SU-DHL-6 (cell line): ENCODE data around the gene PGAM2.
"Not testable (repeated sequence)": the region's sequence is repeated elsewhere in the genome, so short reads cannot be mapped to it uniquely, and the experiment has no call there.

ENCODE experiments used
- H2AFZ ChIP-seq: fragments of 200-600 bp; sonication (generic); 2 replicates; pipeline ENCODE4 v1.6.1; 2014; ENCODE audit warnings: low read depth, mild to moderate bottlenecking, moderate library complexity, mixed read lengths, antibody characterized with exemption, low read length; ENCODE audit not compliant: severe bottlenecking
- H3F3A ChIP-seq: fragments of 200-600 bp; shearing (Covaris generic); 2 replicates; pipeline ENCODE4 v1.6.0; 2016; ENCODE audit warnings: antibody characterized with exemption, mild to moderate bottlenecking; ENCODE audit not compliant: insufficient read depth
- H3K27ac ChIP-seq: fragments of 200-600 bp; sonication (generic); 2 replicates; pipeline ENCODE4 v1.5.1; 2016; ENCODE audit warnings: low read depth, mild to moderate bottlenecking, low read length, moderate library complexity, mixed read lengths
- H3K27me3 ChIP-seq: fragments of 200-600 bp; sonication (generic), shearing (Covaris generic); 2 replicates; pipeline ENCODE4 v1.6.0; 2014; ENCODE audit warnings: mild to moderate bottlenecking, low read length
- H3K36me3 ChIP-seq: fragments of 200-600 bp; sonication (generic); 2 replicates; pipeline ENCODE4 v1.6.1; 2014; ENCODE audit warnings: mild to moderate bottlenecking, low read length, mixed read lengths
- H3K4me2 ChIP-seq: fragments of 300-600, 200-600 bp; shearing (Covaris generic), sonication (generic); 2 replicates; pipeline ENCODE4 v1.6.0; 2014; ENCODE audit warnings: low read length, low read depth, mild to moderate bottlenecking; ENCODE audit not compliant: poor library complexity, severe bottlenecking
- H3K4me3 ChIP-seq: fragments of 200-600 bp; sonication (generic); 2 replicates; pipeline ENCODE4 v1.5.1; 2014; ENCODE audit warnings: antibody characterized with exemption, low read length, mild to moderate bottlenecking, mixed read lengths; ENCODE audit not compliant: insufficient read depth, poor library complexity, severe bottlenecking
- H3K79me2 ChIP-seq: fragments of 200-600 bp; sonication (generic); 2 replicates; pipeline ENCODE4 v1.6.1; 2014; ENCODE audit warnings: mild to moderate bottlenecking, low read length, moderate library complexity; ENCODE audit not compliant: insufficient read depth
- H3K9ac ChIP-seq: fragments of 200-600 bp; sonication (generic); 2 replicates; pipeline ENCODE4 v1.7.0; 2014; ENCODE audit warnings: mild to moderate bottlenecking, low read length
- H3K9me2 ChIP-seq: fragments of 200-600 bp; sonication (generic); replicated peaks from 2 replicates; pipeline ENCODE4 v1.6.1; 2014; ENCODE audit warnings: low read length; ENCODE audit not compliant: insufficient read depth
- H3K9me3 ChIP-seq: fragments of 200-600 bp; sonication (generic); 2 replicates; pipeline ENCODE4 v1.6.1; 2014; ENCODE audit warnings: low read length, mixed read lengths; ENCODE audit not compliant: insufficient read depth
- H4K20me1 ChIP-seq: fragments of 200-600 bp; sonication (generic); 2 replicates; pipeline ENCODE4 v1.6.1; 2014; ENCODE audit warnings: low read depth, mild to moderate bottlenecking, antibody characterized with exemption, low read length, moderate library complexity, mixed read lengths
- TF ChIP-seq, protein P1 (sequence below): fragments of 200-600 bp; sonication (generic); IDR thresholded peaks from one replicate; pipeline ENCODE4 v1.5.1; 2017; ENCODE audit warnings: antibody characterized with exemption, mild to moderate bottlenecking, low read length, moderate library complexity; ENCODE audit not compliant: insufficient read depth, poor library complexity, severe bottlenecking

Gene PGAM2

DNA sequence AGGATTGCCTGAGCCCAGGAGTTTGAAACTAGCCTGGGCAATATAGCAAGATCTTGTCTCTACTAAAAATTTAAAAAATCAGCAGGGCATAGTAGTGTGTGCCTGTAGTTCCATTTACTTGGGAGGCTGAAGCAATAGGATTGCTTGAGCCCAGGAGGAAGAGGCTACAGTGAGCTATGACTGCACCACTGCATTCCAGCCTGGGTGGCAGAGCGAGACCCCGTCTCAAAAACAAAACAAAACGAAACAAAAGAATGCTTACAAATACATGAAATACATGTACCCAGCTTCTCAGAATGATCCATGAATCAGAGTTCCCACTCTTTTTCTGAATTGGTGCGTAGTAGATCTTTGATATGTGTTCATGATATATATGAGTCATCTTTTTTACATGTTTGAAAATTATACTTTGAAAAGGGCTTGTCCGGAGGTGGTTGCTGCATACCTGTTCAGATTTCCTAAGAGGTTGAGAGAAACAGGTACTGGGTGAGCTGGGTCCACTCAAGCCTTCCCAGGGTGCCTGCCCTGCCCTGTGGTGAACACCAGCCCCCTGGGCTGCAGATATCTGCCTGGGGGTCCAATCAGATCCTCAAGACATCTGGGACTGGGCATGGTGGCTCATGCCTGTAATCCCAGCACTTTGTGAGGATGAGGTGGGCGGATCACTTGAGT lies 42.4 kb downstream of the PGAM2 start:
- H3K79me2 ChIP-seq, H3K9ac ChIP-seq: not testable (repeated sequence)

DNA sequence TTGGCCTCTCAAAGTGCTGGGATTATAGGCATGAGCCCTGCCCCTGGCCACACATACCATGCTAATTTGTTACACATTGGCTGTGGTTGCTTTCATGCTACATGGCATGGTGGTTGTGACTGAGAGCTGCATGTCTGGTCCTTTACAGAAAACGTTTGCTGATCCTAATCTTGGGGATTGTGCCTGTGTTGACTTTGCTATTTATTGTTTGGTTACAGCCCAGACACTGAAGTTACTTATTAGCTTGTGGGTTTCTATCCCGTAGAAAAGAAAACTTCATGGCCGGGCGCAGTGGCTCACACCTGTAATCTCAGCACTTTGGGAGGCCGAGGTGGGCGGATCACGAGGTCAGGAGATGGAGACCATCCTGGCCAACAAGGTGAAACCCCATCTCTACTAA lies 43.3 kb downstream of the PGAM2 start:
- H4K20me1 ChIP-seq, H3K36me3 ChIP-seq, H3K4me2 ChIP-seq: not testable (repeated sequence)

More for the DNA sequence above, 42.4 kb downstream of the PGAM2 start:
- not testable (repeated sequence) for H3K27me3 ChIP-seq, H3K9me2 ChIP-seq, H3K9me3 ChIP-seq, H3K4me3 ChIP-seq, H3K36me3 ChIP-seq, H3K27ac ChIP-seq, H3F3A ChIP-seq, H2AFZ ChIP-seq, H3K4me2 ChIP-seq, H4K20me1 ChIP-seq

DNA sequence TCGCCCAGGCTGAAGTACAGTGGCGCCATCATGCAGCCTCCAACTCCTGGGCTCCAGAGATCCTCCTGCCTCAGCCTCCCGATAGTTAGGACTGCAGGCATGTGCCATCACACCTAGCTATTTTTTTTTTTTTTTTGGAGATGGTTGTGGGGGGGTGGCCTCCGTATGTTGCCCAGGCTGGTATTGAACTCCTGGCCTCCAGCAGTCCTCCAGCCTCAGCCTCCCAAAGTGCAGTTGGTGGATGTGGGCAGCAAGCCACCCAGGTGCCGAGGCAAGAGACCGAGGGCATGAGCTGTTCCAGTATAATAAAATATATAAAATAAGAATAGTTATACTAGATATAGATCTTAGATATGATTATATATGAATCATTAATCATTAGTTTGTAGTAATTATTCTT lies 45.5 kb downstream of the PGAM2 start:
- not testable (repeated sequence) for H3K36me3 ChIP-seq, H3K4me3 ChIP-seq, H3F3A ChIP-seq, H3K9me3 ChIP-seq, H2AFZ ChIP-seq, H3K9me2 ChIP-seq, H3K27me3 ChIP-seq, H3K79me2 ChIP-seq, H4K20me1 ChIP-seq
- Histone ChIP-seq H3K9ac (peak overlapping the region; percentile 68; the same call in 1 of the 2 replicates), H3K27ac (peak overlapping the region; percentile 67; the same call in 1 of the 2 replicates), H3K4me2 (peak overlapping the region; percentile 66)

More for the DNA sequence above, 43.3 kb downstream of the PGAM2 start:
- H3F3A ChIP-seq, H3K4me3 ChIP-seq, H3K27me3 ChIP-seq, H3K9ac ChIP-seq, H2AFZ ChIP-seq, H3K79me2 ChIP-seq, H3K27ac ChIP-seq, H3K9me3 ChIP-seq, H3K9me2 ChIP-seq: not testable (repeated sequence)

DNA sequence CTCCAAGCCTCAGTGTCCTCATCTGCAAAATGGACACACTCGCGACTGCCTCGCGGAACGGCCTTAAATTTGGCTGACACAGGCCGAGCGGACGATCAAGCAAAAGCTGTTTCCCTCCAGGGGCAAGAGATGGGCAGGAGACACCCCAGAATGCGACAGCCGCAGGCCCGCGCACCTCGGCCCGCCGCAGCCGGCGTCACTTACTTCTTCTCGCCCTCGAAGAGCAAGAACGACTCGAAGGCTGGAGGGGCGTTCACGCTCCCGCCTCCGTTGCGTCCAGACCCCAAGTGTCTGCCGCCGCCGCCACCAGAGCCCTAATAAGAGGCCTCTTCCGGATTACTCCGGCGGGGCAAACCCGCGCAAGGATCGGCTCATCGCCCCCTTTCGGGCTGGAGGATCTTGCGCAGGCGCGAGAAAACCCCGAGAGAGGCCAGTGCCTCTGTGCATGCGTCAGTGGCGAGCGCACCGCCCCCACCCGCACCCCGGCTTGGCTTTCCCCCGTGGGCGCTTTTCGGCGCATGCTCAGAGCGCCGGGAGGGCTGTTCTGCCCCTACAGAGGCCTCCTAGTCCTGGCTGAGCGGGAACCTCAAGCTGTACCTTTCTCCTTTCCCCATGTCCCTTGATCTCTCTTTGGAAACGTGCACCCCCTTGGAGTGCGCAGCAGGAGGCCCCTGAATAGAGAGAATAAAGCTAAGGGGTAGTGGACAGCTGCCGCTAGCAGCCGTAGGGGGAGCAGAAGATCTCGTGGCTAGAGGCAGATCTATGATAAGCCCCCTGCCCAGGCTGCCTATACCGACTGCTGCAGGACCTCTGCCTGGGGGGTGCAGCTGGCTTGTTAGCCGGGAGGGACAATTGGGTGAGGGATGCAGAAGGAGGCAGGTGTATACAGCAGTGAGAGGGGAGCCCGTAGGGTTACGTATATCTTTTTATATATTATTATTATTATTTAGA lies 46.2 kb downstream of the PGAM2 start:
- H3K79me2 ChIP-seq, H3K36me3 ChIP-seq, H3K9me2 ChIP-seq, H4K20me1 ChIP-seq, H3K27me3 ChIP-seq, H3F3A ChIP-seq, H3K9me3 ChIP-seq: not testable (repeated sequence)
- H3K4me2 ChIP-seq = peak overlapping the region; percentile 66
- peak overlapping the region; percentile 79 for H2AFZ ChIP-seq
- H3K27ac ChIP-seq = peak overlapping the region; percentile 67
- TF ChIP-seq, protein P1, sequence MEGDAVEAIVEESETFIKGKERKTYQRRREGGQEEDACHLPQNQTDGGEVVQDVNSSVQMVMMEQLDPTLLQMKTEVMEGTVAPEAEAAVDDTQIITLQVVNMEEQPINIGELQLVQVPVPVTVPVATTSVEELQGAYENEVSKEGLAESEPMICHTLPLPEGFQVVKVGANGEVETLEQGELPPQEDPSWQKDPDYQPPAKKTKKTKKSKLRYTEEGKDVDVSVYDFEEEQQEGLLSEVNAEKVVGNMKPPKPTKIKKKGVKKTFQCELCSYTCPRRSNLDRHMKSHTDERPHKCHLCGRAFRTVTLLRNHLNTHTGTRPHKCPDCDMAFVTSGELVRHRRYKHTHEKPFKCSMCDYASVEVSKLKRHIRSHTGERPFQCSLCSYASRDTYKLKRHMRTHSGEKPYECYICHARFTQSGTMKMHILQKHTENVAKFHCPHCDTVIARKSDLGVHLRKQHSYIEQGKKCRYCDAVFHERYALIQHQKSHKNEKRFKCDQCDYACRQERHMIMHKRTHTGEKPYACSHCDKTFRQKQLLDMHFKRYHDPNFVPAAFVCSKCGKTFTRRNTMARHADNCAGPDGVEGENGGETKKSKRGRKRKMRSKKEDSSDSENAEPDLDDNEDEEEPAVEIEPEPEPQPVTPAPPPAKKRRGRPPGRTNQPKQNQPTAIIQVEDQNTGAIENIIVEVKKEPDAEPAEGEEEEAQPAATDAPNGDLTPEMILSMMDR = peak; percentile 77
- H3K4me3 ChIP-seq = peak overlapping the region; percentile 69
- H3K9ac ChIP-seq = peak overlapping the region; percentile 68

DNA sequence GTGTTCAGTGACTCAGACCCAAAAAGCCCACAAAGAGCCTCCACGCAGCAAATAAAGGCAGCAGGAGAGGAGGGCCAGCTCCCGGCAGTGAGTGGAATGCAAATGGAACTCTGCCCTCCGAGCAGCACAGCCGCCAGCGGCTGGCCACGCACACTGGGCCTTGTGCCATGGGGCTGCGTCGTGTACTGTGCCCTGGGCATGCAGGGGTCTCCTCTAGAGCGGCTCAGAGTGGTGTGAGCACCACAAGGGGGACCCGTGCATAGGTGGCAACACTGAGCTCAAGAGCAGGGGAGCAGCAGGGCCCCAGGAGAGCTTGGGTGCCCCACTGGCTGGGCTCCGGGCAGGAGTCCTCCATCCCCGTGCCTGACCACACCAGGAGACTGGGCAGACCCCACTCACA lies 50.3 kb downstream of the PGAM2 start:
- H3K9me3 ChIP-seq, H3K4me3 ChIP-seq, H3K9me2 ChIP-seq, H2AFZ ChIP-seq, H3K4me2 ChIP-seq, H3K79me2 ChIP-seq, H3K27ac ChIP-seq, H3K36me3 ChIP-seq, H3K9ac ChIP-seq, H3K27me3 ChIP-seq, H3F3A ChIP-seq, H4K20me1 ChIP-seq: not testable (repeated sequence)
